ENCODE data around the gene BTF3L4.

BTF3L4 gene

GRCh38 chr1:52057255-52057654, 1.2 kb downstream of the BTF3L4 start:
- no peak for DNase-seq (ENCODE audit: low spot score)

GRCh38 chr1:52057876-52058415, 1.9 kb downstream of the BTF3L4 start:
- DNase-seq (ENCODE audit: low spot score): no peak
- no peak for TF ChIP-seq CTCF (IDR thresholded peaks at IDR 0.05; ENCODE audit: extremely low read depth, missing control alignments)

More at GRCh38 chr1:52057255-52057654, 1.2 kb downstream of the BTF3L4 start:
- TF ChIP-seq CTCF (IDR thresholded peaks at IDR 0.05; ENCODE audit: extremely low read depth, missing control alignments): no peak

GRCh38 chr1:52059321-52059720, 3.2 kb downstream of the BTF3L4 start:
- DNase-seq (ENCODE audit: low spot score): no peak
- TF ChIP-seq CTCF (IDR thresholded peaks at IDR 0.05; ENCODE audit: extremely low read depth, missing control alignments): no peak

GRCh38 chr1:52059888-52060287, 3.8 kb downstream of the BTF3L4 start:
- DNase-seq (ENCODE audit: low spot score): no peak
- TF ChIP-seq CTCF (IDR thresholded peaks at IDR 0.05; ENCODE audit: extremely low read depth, missing control alignments): no peak

- TF ChIP-seq CTCF (IDR thresholded peaks at IDR 0.05; ENCODE audit: extremely low read depth, missing control alignments): no peak
Measured at GRCh38 chr1:52060822-52061221, 4.7 kb downstream of the BTF3L4 start.

GRCh38 chr1:52063192-52063591, 7.1 kb downstream of the BTF3L4 start:
- TF ChIP-seq CTCF (IDR thresholded peaks at IDR 0.05; ENCODE audit: extremely low read depth, missing control alignments): no peak

More at GRCh38 chr1:52060822-52061221, 4.7 kb downstream of the BTF3L4 start:
- no peak for DNase-seq (ENCODE audit: low spot score)

GRCh38 chr1:52070704-52071103, 14.6 kb downstream of the BTF3L4 start:
- no peak for TF ChIP-seq CTCF (IDR thresholded peaks at IDR 0.05; ENCODE audit: extremely low read depth, missing control alignments)
- DNase-seq (ENCODE audit: low spot score): no peak

More at GRCh38 chr1:52063192-52063591, 7.1 kb downstream of the BTF3L4 start:
- no peak for DNase-seq (ENCODE audit: low spot score)

Measured in GM20000 (cell line).